HepG2 (cell line): ENCODE data around the gene CACNA2D1.

ENCODE experiments used
- CBX2 ChIP-seq, 2 experiments: fragments of 200-600 bp in 1 of 2; sonication (generic); formaldehyde crosslinking in 1 of 2; IDR thresholded peaks; 2 replicates each; pipeline versions ENCODE4 v1.7.0 to v1.8.1; 2018 to 2022; ENCODE audit warnings: low read depth in 2 of 2, low read length in 1 of 2, mild to moderate bottlenecking in 1 of 2, missing genetic modification reagents in 1 of 2
- CTCF ChIP-seq: sonication (generic); formaldehyde crosslinking; IDR thresholded peaks from 2 replicates; pipeline ENCODE4 v1.5.0; 2020; ENCODE audit warnings: mild to moderate bottlenecking, missing genetic modification reagents, moderate library complexity
- KDM1A ChIP-seq: IDR thresholded peaks from 2 replicates; pipeline ENCODE4 v1.6.1; 2016; ENCODE audit warnings: missing compliant biosample characterization
- NR2F1 ChIP-seq, 2 experiments: fragments of 450-650 bp in 1 of 2; formaldehyde crosslinking in 1 of 2; IDR thresholded peaks; 2 replicates each; pipeline versions ENCODE4 v1.5.0 to v1.6.1; 2016 to 2020; ENCODE audit warnings: mild to moderate bottlenecking in 1 of 2, missing compliant biosample characterization in 1 of 2, missing genetic modification reagents in 1 of 2, moderate library complexity in 1 of 2
- NR2F6 ChIP-seq, 2 experiments: IDR thresholded peaks; 2 replicates each; pipeline ENCODE4 v1.6.1; 2016; ENCODE audit warnings: antibody characterized with exemption in 1 of 2, mild to moderate bottlenecking in 1 of 2
- POLR2A ChIP-seq, 2 experiments: IDR thresholded peaks; 2 replicates each; pipeline ENCODE4 v1.6.1; 2011; ENCODE audit warnings: low read depth in 2 of 2, low read length in 2 of 2, mild to moderate bottlenecking in 1 of 2, moderate library complexity in 1 of 2; ENCODE audit not compliant: insufficient read depth in 1 of 2
- SP4 ChIP-seq: sonication (generic); formaldehyde crosslinking; IDR thresholded peaks from 2 replicates; pipeline ENCODE4 v1.8.1; 2023; ENCODE audit warnings: mild to moderate bottlenecking, missing genetic modification reagents
- USF2 ChIP-seq, 2 experiments: sonication (generic) in 1 of 2; formaldehyde crosslinking in 1 of 2; IDR thresholded peaks; 2 replicates each; pipeline versions ENCODE4 v1.5.1 to v1.6.1; 2011 to 2020; ENCODE audit warnings: borderline replicate concordance in 1 of 2, low read depth in 1 of 2, low read length in 1 of 2, mild to moderate bottlenecking in 1 of 2, missing genetic modification reagents in 1 of 2, moderate library complexity in 1 of 2
- ZBTB34 ChIP-seq: sonication (generic); formaldehyde crosslinking; IDR thresholded peaks from 2 replicates; pipeline ENCODE4 v1.8.0; 2022; ENCODE audit warnings: mild to moderate bottlenecking, missing genetic modification reagents
- ZMYM2 ChIP-seq: sonication (generic); formaldehyde crosslinking; IDR thresholded peaks from 2 replicates; pipeline ENCODE4 v1.8.0; 2022; ENCODE audit warnings: mild to moderate bottlenecking, missing genetic modification reagents
- ZNF609 ChIP-seq: sonication (generic); formaldehyde crosslinking; IDR thresholded peaks from 2 replicates; pipeline ENCODE4 v1.4.0; 2020; ENCODE audit warnings: mild to moderate bottlenecking, missing genetic modification reagents, borderline replicate concordance
- TF ChIP-seq, protein P1 (sequence below): sonication (generic); formaldehyde crosslinking; IDR thresholded peaks from 2 replicates; pipeline ENCODE4 v1.8.1; 2023; ENCODE audit warnings: missing genetic modification reagents, inconsistent platforms, borderline replicate concordance
- TF ChIP-seq, protein P2 (sequence below), 2 experiments: fragments of 450-650 bp in 1 of 2; sonication (generic) in 1 of 2; formaldehyde crosslinking; IDR thresholded peaks; 2 replicates each; pipeline versions ENCODE4 v1.5.0 to v1.8.0; 2020 to 2022; ENCODE audit warnings: mild to moderate bottlenecking in 1 of 2, missing genetic modification reagents in 1 of 2

DNA sequence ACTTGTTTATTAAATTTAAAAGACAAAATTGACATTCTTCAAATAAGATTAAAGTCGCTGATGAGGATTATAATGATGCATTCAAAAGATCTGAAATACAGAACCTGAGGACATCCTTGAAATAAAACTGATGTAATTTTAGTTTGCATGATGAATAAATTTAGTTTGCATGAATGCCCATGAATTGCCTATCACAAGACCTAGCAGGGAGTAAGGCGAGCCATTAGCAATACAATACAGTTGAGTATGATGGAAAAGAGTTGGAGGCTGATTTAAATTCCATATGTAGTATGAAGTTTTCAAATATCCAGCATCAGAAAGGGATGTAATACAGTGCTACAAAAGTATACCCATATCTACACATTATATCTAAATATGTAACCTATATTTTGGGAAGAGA is 321.3 kb downstream of the CACNA2D1 start:
- TF ChIP-seq, protein P1, sequence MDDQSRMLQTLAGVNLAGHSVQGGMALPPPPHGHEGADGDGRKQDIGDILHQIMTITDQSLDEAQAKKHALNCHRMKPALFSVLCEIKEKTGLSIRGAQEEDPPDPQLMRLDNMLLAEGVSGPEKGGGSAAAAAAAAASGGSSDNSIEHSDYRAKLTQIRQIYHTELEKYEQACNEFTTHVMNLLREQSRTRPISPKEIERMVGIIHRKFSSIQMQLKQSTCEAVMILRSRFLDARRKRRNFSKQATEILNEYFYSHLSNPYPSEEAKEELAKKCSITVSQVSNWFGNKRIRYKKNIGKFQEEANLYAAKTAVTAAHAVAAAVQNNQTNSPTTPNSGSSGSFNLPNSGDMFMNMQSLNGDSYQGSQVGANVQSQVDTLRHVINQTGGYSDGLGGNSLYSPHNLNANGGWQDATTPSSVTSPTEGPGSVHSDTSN, result no peak
- TF ChIP-seq CTCF (CRISPR knock-in tag), result no peak
- no peak for TF ChIP-seq CBX2 (IDR thresholded peaks at IDR 0.05; ENCODE audit: low read depth, low read length)
- no peak for TF ChIP-seq CBX2 (CRISPR knock-in tag; IDR thresholded peaks at IDR 0.05; ENCODE audit: low read depth)
- TF ChIP-seq, protein P2, sequence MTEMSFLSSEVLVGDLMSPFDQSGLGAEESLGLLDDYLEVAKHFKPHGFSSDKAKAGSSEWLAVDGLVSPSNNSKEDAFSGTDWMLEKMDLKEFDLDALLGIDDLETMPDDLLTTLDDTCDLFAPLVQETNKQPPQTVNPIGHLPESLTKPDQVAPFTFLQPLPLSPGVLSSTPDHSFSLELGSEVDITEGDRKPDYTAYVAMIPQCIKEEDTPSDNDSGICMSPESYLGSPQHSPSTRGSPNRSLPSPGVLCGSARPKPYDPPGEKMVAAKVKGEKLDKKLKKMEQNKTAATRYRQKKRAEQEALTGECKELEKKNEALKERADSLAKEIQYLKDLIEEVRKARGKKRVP (CRISPR knock-in tag; IDR thresholded peaks at IDR 0.05), result no peak
- no peak for TF ChIP-seq ZNF609
- TF ChIP-seq NR2F6 (IDR thresholded peaks at IDR 0.05), result no peak
- TF ChIP-seq NR2F6 (CRISPR knock-in tag; IDR thresholded peaks at IDR 0.05), result no peak
- TF ChIP-seq USF2 (IDR thresholded peaks at IDR 0.05; ENCODE audit: low read depth, low read length), result no peak
- no peak for TF ChIP-seq USF2 (CRISPR knock-in tag; IDR thresholded peaks at IDR 0.05; ENCODE audit: borderline replicate concordance)
- no peak for TF ChIP-seq SP4 (CRISPR knock-in tag)
- TF ChIP-seq ZBTB34 (CRISPR knock-in tag), result no peak
- TF ChIP-seq NR2F1 (CRISPR knock-in tag; IDR thresholded peaks at IDR 0.05), result no peak
- TF ChIP-seq KDM1A (CRISPR knock-in tag), result no peak
- TF ChIP-seq ZMYM2, result no peak
- no peak for TF ChIP-seq POLR2A (IDR thresholded peaks at IDR 0.05; ENCODE audit: insufficient read depth in 1 of 2, low read depth in 2 of 2, low read length in 2 of 2)
